ENCODE measurements around the gene CXCR5.
A peak's percentile ranks its signal among the peaks of the same experiment; 100 is the strongest.

Gene CXCR5

GRCh38 chr11:118910309-118911112 lies 26.8 kb downstream of the CXCR5 start:
- Histone ChIP-seq H3K27me3 (ENCODE audit: control insufficient read depth in 1 of 2, insufficient read depth in 2 of 2, low read length in 2 of 2) (no peaks in the 10 kb centered on the region), H3K27ac (ENCODE audit: low read depth, low read length) (peak overlapping the region; percentile 88), H3K4me3 (ENCODE audit: low read depth in 1 of 2, low read length in 2 of 2) (peak overlapping the region; percentile 44 to 73), H3K4me1 (ENCODE audit: insufficient read depth, low read length) (peaks cover 84% of the 10 kb centered on the region), H3K36me3 (ENCODE audit: insufficient read depth, low read length) (peaks cover 19% of the 10 kb centered on the region), H3K9ac (ENCODE audit: low read length) (peak overlapping the region; percentile 84), H3K9me3 (ENCODE audit: low read length) (no peaks in the 10 kb centered on the region)

GRCh38 chr11:118911113-118911879 lies 27.6 kb downstream of the CXCR5 start:
- Histone ChIP-seq H3K9ac (ENCODE audit: low read length) (peak overlapping the region; percentile 80), H3K36me3 (ENCODE audit: insufficient read depth, low read length) (peaks cover 13% of the 10 kb centered on the region), H3K4me1 (ENCODE audit: insufficient read depth, low read length) (peaks cover 91% of the 10 kb centered on the region), H3K4me3 (ENCODE audit: low read depth in 1 of 2, low read length in 2 of 2) (peak overlapping the region; percentile 44 to 56), H3K27ac (ENCODE audit: low read depth, low read length) (peak overlapping the region; percentile 74), H3K9me3 (ENCODE audit: low read length) (no peaks in the 10 kb centered on the region), H3K27me3 (ENCODE audit: control insufficient read depth in 1 of 2, insufficient read depth in 2 of 2, low read length in 2 of 2) (no peaks in the 10 kb centered on the region)

DNA sequence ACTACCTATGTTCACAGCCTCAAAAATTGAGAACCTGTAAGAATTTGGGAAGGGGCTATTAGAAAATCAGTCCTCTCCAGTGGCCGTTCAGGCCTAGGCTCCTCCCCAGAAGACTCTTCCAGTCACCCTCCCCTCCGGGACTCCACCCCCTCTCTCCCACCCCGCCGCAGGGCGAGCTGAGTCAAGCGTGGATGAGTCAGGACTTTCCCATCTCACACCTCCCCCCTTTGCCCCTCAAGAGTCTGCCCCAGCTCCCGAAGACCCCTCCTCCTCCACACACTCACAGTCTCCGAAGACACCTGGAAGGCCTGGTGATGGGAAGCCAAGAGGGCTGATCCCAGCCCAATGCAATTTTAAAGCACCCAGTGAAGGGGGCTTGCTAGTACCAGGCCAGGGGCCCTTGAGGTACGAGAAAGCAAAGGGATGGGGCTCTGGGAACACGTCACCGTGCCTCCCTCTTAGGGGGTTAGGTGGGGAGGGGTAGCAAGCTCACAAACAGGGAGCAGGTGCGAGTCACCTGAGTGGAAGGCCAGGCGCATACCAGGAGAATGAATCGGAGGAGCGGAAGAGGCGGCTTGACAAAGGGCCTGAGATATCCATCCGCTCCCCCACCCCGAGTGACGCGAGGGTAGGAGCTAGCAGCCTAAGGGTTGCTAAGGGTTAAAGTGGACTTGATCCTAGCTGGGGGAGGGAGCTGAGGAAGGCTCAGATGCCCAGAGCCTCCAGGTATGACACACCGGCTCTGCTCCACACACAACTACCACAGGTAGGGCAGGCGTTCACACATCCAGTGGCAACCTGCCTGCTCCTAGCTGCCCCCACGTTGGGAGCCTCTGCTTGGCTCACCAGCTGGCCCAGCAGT lies 28.4 kb downstream of the CXCR5 start:
- Histone ChIP-seq H3K9ac (ENCODE audit: low read length) (peak overlapping the region; percentile 80), H3K4me3 (ENCODE audit: low read depth in 1 of 2, low read length in 2 of 2) (peak overlapping the region; percentile 12 to 56), H3K4me1 (ENCODE audit: insufficient read depth, low read length) (peaks cover 96% of the 10 kb centered on the region), H3K36me3 (ENCODE audit: insufficient read depth, low read length) (peaks cover 7% of the 10 kb centered on the region), H3K27me3 (ENCODE audit: control insufficient read depth in 1 of 2, insufficient read depth in 2 of 2, low read length in 2 of 2) (no peaks in the 10 kb centered on the region), H3K27ac (ENCODE audit: low read depth, low read length) (peak overlapping the region; percentile 95), H3K9me3 (ENCODE audit: low read length) (no peaks in the 10 kb centered on the region)

GRCh38 chr11:118912742-118913410 lies 29.2 kb downstream of the CXCR5 start:
- H3K4me3 ChIP-seq (ENCODE audit: low read depth in 1 of 2, low read length in 2 of 2) = peak overlapping the region; percentile 0 to 8
- H3K27ac ChIP-seq (ENCODE audit: low read depth, low read length) = peak overlapping the region; percentile 95
- H3K9ac ChIP-seq (ENCODE audit: low read length) = peak overlapping the region; percentile 80
- peaks cover 96% of the 10 kb centered on the region for H3K4me1 ChIP-seq (ENCODE audit: insufficient read depth, low read length)
- H3K9me3 ChIP-seq (ENCODE audit: low read length) = no peaks in the 10 kb centered on the region
- peaks cover 3% of the 10 kb centered on the region for H3K36me3 ChIP-seq (ENCODE audit: insufficient read depth, low read length)
- H3K27me3 ChIP-seq (ENCODE audit: control insufficient read depth in 1 of 2, insufficient read depth in 2 of 2, low read length in 2 of 2) = no peaks in the 10 kb centered on the region

DNA sequence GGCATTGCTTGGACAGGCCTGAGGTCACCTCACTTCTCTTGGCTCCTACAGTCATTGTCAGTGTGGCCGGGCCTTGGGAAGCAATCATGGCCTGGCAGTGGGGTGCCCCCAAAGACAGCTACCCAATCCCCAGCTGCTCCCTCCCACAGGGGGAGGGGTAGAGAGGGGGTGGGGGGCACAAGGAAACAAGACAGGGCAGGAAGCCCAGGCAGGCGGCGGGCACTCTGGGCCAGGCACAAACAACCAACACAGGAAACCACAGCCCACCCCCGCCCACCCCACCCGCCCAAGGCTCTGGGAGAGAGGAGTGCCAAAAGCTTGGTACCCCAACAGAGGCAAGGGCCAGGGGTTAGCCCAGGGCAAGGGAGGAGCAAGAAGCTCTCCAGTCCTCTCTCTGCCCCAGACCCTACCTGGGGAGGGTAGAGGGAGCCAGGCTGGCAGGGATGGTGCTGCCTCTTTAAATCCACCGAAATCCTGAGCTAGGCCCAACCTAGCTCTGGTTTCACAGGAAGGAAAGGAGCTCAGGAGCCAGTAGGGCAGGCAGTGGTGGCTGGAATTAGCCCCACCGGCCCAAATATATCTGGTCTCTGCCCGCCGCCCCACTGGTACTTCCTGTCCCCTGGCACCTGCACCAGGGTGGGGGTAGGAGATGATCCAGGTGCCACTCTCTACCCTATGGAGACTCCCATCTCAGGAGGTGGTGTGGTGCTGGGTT lies 29.9 kb downstream of the CXCR5 start:
- Histone ChIP-seq H3K4me1 (ENCODE audit: insufficient read depth, low read length) (peaks cover 96% of the 10 kb centered on the region), H3K9ac (ENCODE audit: low read length) (peak overlapping the region; percentile 80), H3K4me3 (ENCODE audit: low read depth in 1 of 2, low read length in 2 of 2) (peak overlapping the region in 1 of 2 donors; percentile 35), H3K27me3 (ENCODE audit: control insufficient read depth in 1 of 2, insufficient read depth in 2 of 2, low read length in 2 of 2) (no peaks in the 10 kb centered on the region), H3K27ac (ENCODE audit: low read depth, low read length) (peak overlapping the region; percentile 95), H3K9me3 (ENCODE audit: low read length) (no peaks in the 10 kb centered on the region), H3K36me3 (ENCODE audit: insufficient read depth, low read length) (no peaks in the 10 kb centered on the region)

- H3K9me3 ChIP-seq (ENCODE audit: low read length) = no peaks in the 10 kb centered on the region
- H3K4me3 ChIP-seq (ENCODE audit: low read depth in 1 of 2, low read length in 2 of 2) = peak overlapping the region in 1 of 2 donors; percentile 35
- H3K9ac ChIP-seq (ENCODE audit: low read length) = peak overlapping the region; percentile 33
Measured at GRCh38 chr11:118914178-118914918, 30.7 kb downstream of the CXCR5 start.

DNA sequence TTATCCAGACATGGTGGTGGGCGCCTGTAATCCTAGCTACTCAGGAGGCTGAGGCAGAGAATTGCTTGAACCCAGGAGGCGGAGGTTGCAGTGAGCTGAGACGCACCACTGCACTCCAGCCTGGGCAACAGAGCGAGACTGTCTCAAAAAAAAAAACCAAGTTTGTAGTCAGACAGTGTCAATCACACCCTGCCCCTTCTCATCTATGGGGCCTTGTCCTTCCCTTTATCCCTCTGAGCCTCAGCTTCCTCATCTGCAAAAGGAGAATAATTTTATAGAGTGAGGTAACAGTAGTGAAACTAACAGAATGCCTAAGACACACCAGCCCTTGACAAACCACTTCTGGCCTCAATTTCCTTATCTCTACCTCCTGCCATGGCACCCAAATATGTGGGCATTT lies 31.3 kb downstream of the CXCR5 start:
- Histone ChIP-seq H3K4me3 (ENCODE audit: low read depth in 1 of 2, low read length in 2 of 2) (no peak overlapping the region), H3K27ac (ENCODE audit: low read depth, low read length) (peak overlapping the region; percentile 95), H3K27me3 (ENCODE audit: control insufficient read depth in 1 of 2, insufficient read depth in 2 of 2, low read length in 2 of 2) (no peaks in the 10 kb centered on the region), H3K4me1 (ENCODE audit: insufficient read depth, low read length) (peaks cover 94% of the 10 kb centered on the region), H3K9me3 (ENCODE audit: low read length) (no peaks in the 10 kb centered on the region), H3K9ac (ENCODE audit: low read length) (peak overlapping the region; percentile 72), H3K36me3 (ENCODE audit: insufficient read depth, low read length) (no peaks in the 10 kb centered on the region)

More at GRCh38 chr11:118914178-118914918, 30.7 kb downstream of the CXCR5 start:
- Histone ChIP-seq H3K4me1 (ENCODE audit: insufficient read depth, low read length) (peaks cover 94% of the 10 kb centered on the region), H3K27ac (ENCODE audit: low read depth, low read length) (peak overlapping the region; percentile 95), H3K36me3 (ENCODE audit: insufficient read depth, low read length) (no peaks in the 10 kb centered on the region), H3K27me3 (ENCODE audit: control insufficient read depth in 1 of 2, insufficient read depth in 2 of 2, low read length in 2 of 2) (no peaks in the 10 kb centered on the region)

- H3K4me1 ChIP-seq (ENCODE audit: insufficient read depth, low read length) = peaks cover 95% of the 10 kb centered on the region
- no peaks in the 10 kb centered on the region for H3K9me3 ChIP-seq (ENCODE audit: low read length)
- peak overlapping the region in 1 of 2 donors; percentile 8 for H3K4me3 ChIP-seq (ENCODE audit: low read depth in 1 of 2, low read length in 2 of 2)
- H3K27ac ChIP-seq (ENCODE audit: low read depth, low read length) = peak overlapping the region; percentile 94
- no peaks in the 10 kb centered on the region for H3K36me3 ChIP-seq (ENCODE audit: insufficient read depth, low read length)
- H3K27me3 ChIP-seq (ENCODE audit: control insufficient read depth in 1 of 2, insufficient read depth in 2 of 2, low read length in 2 of 2) = no peaks in the 10 kb centered on the region
- H3K9ac ChIP-seq (ENCODE audit: low read length) = peak overlapping the region; percentile 72
Measured at GRCh38 chr11:118915396-118915795, 31.7 kb downstream of the CXCR5 start.

DNA sequence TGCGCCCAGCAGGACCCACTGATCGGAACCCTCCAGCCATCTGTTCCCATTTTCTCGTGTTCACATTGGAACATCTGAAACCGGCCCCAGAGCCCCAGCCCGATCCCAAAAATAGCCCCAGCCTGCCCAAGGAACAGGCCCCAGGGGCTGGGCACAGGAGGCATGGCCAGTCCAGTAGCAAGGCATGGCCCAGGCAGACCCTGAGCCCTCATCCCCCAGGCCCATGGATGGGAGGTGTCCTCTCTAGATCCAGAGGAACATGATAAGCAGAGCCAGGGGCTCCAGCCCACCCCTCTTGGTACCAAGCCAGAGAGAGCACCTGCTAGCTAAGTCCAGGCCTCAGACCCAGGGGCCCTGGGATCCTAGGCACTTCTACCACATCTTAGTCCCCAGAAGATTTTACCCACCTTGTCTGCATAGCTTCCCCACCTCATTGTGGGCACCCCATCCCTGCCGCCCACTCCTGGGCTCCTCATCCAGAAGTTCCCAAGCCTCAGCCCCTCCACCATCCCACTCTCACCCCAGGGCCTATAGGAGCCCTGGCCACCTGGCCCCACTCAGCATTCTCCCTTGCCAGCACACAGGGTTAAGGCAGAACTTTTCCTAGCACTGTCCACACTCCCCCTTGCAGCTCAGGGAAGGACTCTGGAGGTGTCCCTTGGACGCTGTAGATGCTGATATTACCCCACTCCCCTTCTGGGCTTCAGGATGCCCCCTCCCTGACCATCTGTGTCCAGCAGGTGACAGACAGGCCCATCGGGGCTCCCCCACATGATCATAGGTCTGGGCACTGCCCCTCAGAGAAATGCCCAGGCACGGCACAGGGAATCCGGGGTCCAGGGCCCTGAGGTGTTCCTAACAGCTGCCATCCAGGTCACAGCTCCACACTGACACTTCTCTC lies 32.5 kb downstream of the CXCR5 start:
- Histone ChIP-seq H3K9ac (ENCODE audit: low read length) (peak overlapping the region; percentile 72), H3K27me3 (ENCODE audit: control insufficient read depth in 1 of 2, insufficient read depth in 2 of 2, low read length in 2 of 2) (no peaks in the 10 kb centered on the region), H3K4me1 (ENCODE audit: insufficient read depth, low read length) (peaks cover 97% of the 10 kb centered on the region), H3K27ac (ENCODE audit: low read depth, low read length) (peak overlapping the region; percentile 94), H3K36me3 (ENCODE audit: insufficient read depth, low read length) (no peaks in the 10 kb centered on the region), H3K4me3 (ENCODE audit: low read depth in 1 of 2, low read length in 2 of 2) (peak overlapping the region; percentile 8 to 9), H3K9me3 (ENCODE audit: low read length) (no peaks in the 10 kb centered on the region)

Data from muscle layer of colon (tissue), 2 donors.